ENCODE results near the gene HRH3. TPM values are rescaled to one million over a fixed set of nuclear protein-coding genes. Genes with fewer than 3 reads are reported as not detected.

Gene HRH3
- total RNA-seq, 1 donor from 2014 or later = 0.07 TPM

DNA sequence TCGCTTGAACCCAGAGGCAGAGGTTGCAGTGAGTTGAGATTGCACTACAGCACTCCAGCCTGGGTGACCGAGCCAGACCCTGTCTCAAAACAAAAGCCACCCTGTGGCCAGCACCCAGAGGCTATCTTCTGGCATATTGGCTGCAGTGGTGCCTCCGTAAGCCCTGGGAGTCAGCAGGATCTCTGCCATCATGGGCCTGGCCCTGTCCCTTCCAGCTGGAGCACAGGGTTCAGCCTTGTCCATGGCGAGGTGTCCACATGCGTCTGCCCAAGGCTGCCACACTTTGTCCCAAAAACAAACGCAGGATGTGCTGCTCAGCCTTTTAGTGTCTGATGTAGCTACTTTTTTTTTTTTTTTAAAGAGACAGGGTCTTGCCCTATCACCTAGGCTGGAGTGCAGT, 52.6 kb downstream of the HRH3 start:
- no peaks in the 10 kb centered on the region for H3K27me3 ChIP-seq (ENCODE audit: insufficient read depth, low read length)
- H3K9ac ChIP-seq (ENCODE audit: low read length) = no peak overlapping the region
- peaks cover 21% of the 10 kb centered on the region for H3K36me3 ChIP-seq (ENCODE audit: insufficient read depth, low read length)
- FAIRE-seq = no peak
- no peaks in the 10 kb centered on the region for H3K4me1 ChIP-seq (ENCODE audit: insufficient read depth, low read length)
- H2AFZ ChIP-seq (ENCODE audit: low read depth, low read length) = no peak overlapping the region
- H3K79me2 ChIP-seq (ENCODE audit: insufficient read depth, low read length) = no peaks in the 10 kb centered on the region
- H3K27ac Mint-ChIP-seq (ENCODE audit: unreplicated experiment) = no peak overlapping the region
- H3K36me3 Mint-ChIP-seq (ENCODE audit: low read depth, unreplicated experiment) = peaks cover 11% of the 10 kb centered on the region
- H3K4me1 Mint-ChIP-seq (ENCODE audit: low read depth, unreplicated experiment) = no peaks in the 10 kb centered on the region
- no peak for DNase-seq (ENCODE audit: low read depth)
- H3K9me3 ChIP-seq (ENCODE audit: insufficient read depth, low read depth, low read length) = no peaks in the 10 kb centered on the region
- H3K4me3 Mint-ChIP-seq (ENCODE audit: unreplicated experiment) = no peak overlapping the region
- no peak overlapping the region for H3K27ac ChIP-seq (ENCODE audit: low read depth, low read length)
- TF ChIP-seq, protein P1, sequence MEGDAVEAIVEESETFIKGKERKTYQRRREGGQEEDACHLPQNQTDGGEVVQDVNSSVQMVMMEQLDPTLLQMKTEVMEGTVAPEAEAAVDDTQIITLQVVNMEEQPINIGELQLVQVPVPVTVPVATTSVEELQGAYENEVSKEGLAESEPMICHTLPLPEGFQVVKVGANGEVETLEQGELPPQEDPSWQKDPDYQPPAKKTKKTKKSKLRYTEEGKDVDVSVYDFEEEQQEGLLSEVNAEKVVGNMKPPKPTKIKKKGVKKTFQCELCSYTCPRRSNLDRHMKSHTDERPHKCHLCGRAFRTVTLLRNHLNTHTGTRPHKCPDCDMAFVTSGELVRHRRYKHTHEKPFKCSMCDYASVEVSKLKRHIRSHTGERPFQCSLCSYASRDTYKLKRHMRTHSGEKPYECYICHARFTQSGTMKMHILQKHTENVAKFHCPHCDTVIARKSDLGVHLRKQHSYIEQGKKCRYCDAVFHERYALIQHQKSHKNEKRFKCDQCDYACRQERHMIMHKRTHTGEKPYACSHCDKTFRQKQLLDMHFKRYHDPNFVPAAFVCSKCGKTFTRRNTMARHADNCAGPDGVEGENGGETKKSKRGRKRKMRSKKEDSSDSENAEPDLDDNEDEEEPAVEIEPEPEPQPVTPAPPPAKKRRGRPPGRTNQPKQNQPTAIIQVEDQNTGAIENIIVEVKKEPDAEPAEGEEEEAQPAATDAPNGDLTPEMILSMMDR (IDR thresholded peaks at IDR 0.05; ENCODE audit: insufficient read depth, low read depth, low read length) = no peak
- TF ChIP-seq EZH2 (IDR thresholded peaks at IDR 0.05; ENCODE audit: insufficient read depth, low read length) = no peak
- H3K27me3 Mint-ChIP-seq (ENCODE audit: low read depth, unreplicated experiment) = no peaks in the 10 kb centered on the region
- no peaks in the 10 kb centered on the region for H4K20me1 ChIP-seq (ENCODE audit: insufficient read depth, low read length)
- H3K4me2 ChIP-seq (ENCODE audit: low read length) = no peak overlapping the region
- H3K9me3 Mint-ChIP-seq (ENCODE audit: unreplicated experiment) = no peaks in the 10 kb centered on the region
- no peak overlapping the region for H3K4me3 ChIP-seq (ENCODE audit: insufficient read depth, low read depth, low read length)

DNA sequence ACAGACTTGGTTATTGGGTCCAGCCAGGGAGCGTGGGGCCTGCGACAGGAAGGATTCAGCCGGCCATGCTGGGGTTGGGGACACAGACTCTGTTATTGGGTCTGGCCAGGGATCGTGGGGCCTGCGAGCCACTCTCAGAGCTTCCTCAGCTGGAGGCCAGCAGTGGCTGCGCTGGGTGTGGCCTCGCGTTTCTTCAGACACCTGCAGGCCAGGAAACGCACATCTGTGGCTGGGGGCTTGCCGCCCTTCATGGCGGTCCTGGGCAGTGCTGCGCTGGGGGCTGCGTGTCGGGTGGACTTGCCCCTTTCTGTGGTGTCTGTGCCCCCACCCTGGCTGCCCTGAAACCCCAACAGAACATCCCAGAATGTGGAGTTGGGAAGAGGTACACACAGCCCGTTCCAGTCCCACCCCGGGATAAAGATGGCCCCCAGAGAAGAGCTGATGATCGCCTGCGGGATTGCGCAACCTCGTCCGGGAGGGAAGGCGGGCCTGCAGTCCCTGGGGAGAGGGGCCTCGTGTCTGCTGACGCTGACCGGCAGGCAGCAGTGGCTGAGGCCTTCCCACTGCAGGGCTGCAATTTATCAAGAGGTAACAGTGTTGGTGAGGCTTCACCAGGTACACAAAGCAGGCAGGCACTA, 54.2 kb downstream of the HRH3 start:
- Mint-ChIP-seq H3K36me3 (ENCODE audit: low read depth, unreplicated experiment) (peaks cover 11% of the 10 kb centered on the region), H3K4me3 (ENCODE audit: unreplicated experiment) (no peak overlapping the region), H3K27ac (ENCODE audit: unreplicated experiment) (no peak overlapping the region), H3K9me3 (ENCODE audit: unreplicated experiment) (no peaks in the 10 kb centered on the region), H3K4me1 (ENCODE audit: low read depth, unreplicated experiment) (peaks cover 8% of the 10 kb centered on the region), H3K27me3 (ENCODE audit: low read depth, unreplicated experiment) (no peaks in the 10 kb centered on the region)
- H2AFZ ChIP-seq (ENCODE audit: low read depth, low read length) = no peak overlapping the region
- peaks cover 4% of the 10 kb centered on the region for H4K20me1 ChIP-seq (ENCODE audit: insufficient read depth, low read length)
- peaks cover 16% of the 10 kb centered on the region for H3K36me3 ChIP-seq (ENCODE audit: insufficient read depth, low read length)
- FAIRE-seq (no peak), DNase-seq (ENCODE audit: low read depth) (no peak)
- no peaks in the 10 kb centered on the region for H3K9me3 ChIP-seq (ENCODE audit: insufficient read depth, low read depth, low read length)
- H3K27me3 ChIP-seq (ENCODE audit: insufficient read depth, low read length) = no peaks in the 10 kb centered on the region
- TF ChIP-seq, protein P1 (IDR thresholded peaks at IDR 0.05; ENCODE audit: insufficient read depth, low read depth, low read length) = no peak
- TF ChIP-seq EZH2 (IDR thresholded peaks at IDR 0.05; ENCODE audit: insufficient read depth, low read length) = no peak
- peaks cover 12% of the 10 kb centered on the region for H3K4me1 ChIP-seq (ENCODE audit: insufficient read depth, low read length)
- H3K9ac ChIP-seq (ENCODE audit: low read length) = no peak overlapping the region
- no peak overlapping the region for H3K4me2 ChIP-seq (ENCODE audit: low read length)
- H3K79me2 ChIP-seq (ENCODE audit: insufficient read depth, low read length) = peaks cover 3% of the 10 kb centered on the region
- no peak overlapping the region for H3K4me3 ChIP-seq (ENCODE audit: insufficient read depth, low read depth, low read length)
- no peak overlapping the region for H3K27ac ChIP-seq (ENCODE audit: low read depth, low read length)

Other genes with a start within 250 kb of the HRH3 start
- 11.8 and 12.6 TPM in 2 replicates for gene TAF4, start 154.4 kb downstream of the HRH3 start, total RNA-seq
- 24.9 and 27.1 TPM in 2 replicates for gene LSM14B, start 97.8 kb downstream of the HRH3 start, total RNA-seq
- 284 and 324 TPM in 2 replicates for gene PSMA7, start 76.9 kb downstream of the HRH3 start, total RNA-seq
- 13.2 and 16.3 TPM in 2 replicates for gene SS18L1, start 76.5 kb downstream of the HRH3 start, total RNA-seq
- 26.6 and 31.5 TPM in 2 replicates for gene MTG2, start 37.2 kb downstream of the HRH3 start, total RNA-seq
- 55.8 and 60.3 TPM in 2 replicates for gene OSBPL2, start 18.2 kb upstream of the HRH3 start, total RNA-seq
- gene ADRM1, start 82.7 kb upstream of the HRH3 start, total RNA-seq = 123 and 125 TPM in 2 replicates
- gene LAMA5, start 147.0 kb upstream of the HRH3 start, total RNA-seq = 285 and 350 TPM in 2 replicates
- gene RPS21, start 166.8 kb upstream of the HRH3 start, total RNA-seq = 1,126 and 1,251 TPM in 2 replicates
- 4.4 and 5.4 TPM in 2 replicates for gene CABLES2, start 187.0 kb upstream of the HRH3 start, total RNA-seq
- gene RBBP8NL, start 207.3 kb upstream of the HRH3 start, total RNA-seq = 0.14 TPM in 1 of 2 replicates, not detected in the other

Data from astrocyte (in vitro differentiated cells and primary cell).